Memory B cell (primary cell): Measurements from ENCODE around the gene F12.
A peak's percentile ranks its signal among the peaks of the same experiment; 100 is the strongest.
"Not testable (repeated sequence)": the region's sequence is repeated elsewhere in the genome, so short reads cannot be mapped to it uniquely, and the experiment has no call there.

Source experiments
- ATAC-seq: fragments of 150-1000 bp; cut with Tn5 transposase; 2 replicates; pipeline ENCODE4 v1.10.0; 2021; ENCODE audit warnings: low read depth, mild to moderate bottlenecking, moderate library complexity
- DNase-seq, 2 donors: peaks; one replicate each; pipeline ENCODE4 v3.0.0; 2022; ENCODE audit warnings: low spot score in 2 of 2
- H3K27ac Mint-ChIP-seq: one replicate; pipeline ENCODE4 v1.8.0; 2022; ENCODE audit warnings: mild to moderate bottlenecking, moderate library complexity, mixed read lengths
- H3K27me3 Mint-ChIP-seq: one replicate; pipeline ENCODE4 v1.8.0; 2022; ENCODE audit warnings: mixed read lengths
- H3K36me3 Mint-ChIP-seq: one replicate; pipeline ENCODE4 v1.8.0; 2022; ENCODE audit warnings: mild to moderate bottlenecking, mixed read lengths
- H3K4me1 Mint-ChIP-seq: one replicate; pipeline ENCODE4 v1.8.0; 2022; ENCODE audit warnings: mixed read lengths
- H3K4me3 Mint-ChIP-seq: one replicate; pipeline ENCODE4 v1.8.0; 2022; ENCODE audit warnings: mild to moderate bottlenecking, moderate library complexity, mixed read lengths
- H3K9me3 Mint-ChIP-seq: one replicate; pipeline ENCODE4 v1.8.0; 2022; ENCODE audit warnings: mixed read lengths

F12 gene

DNA sequence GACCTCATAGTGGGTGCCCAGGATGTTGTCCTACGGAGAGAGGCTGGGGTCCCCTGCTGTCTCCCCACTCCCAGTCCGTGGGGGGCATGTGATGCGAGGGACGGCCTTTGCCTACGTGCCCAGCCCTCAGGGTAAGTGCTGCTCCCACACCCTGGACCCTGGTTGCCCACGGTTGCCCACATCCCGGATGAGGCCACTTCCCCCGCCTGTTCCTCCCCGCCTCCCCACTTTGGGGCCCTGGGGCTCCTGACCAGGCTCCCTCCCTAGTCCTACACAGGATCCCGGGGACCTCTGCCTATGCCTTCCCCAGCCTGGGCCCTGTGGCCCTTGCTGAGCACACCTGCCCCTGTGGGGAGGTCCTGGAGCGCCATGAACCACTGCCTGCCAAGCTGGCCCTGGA, 23.6 kb downstream of the F12 start:
- no peaks in the 10 kb centered on the region for H3K9me3 Mint-ChIP-seq
- no peaks in the 10 kb centered on the region for H3K36me3 Mint-ChIP-seq
- H3K4me3 Mint-ChIP-seq, result no peak overlapping the region
- peaks cover 29% of the 10 kb centered on the region for H3K4me1 Mint-ChIP-seq
- ATAC-seq, result no peak
- peaks cover 9% of the 10 kb centered on the region for H3K27me3 Mint-ChIP-seq
- no peak for DNase-seq
- H3K27ac Mint-ChIP-seq, result no peak overlapping the region

- Mint-ChIP-seq H3K36me3 (no peaks in the 10 kb centered on the region), H3K4me1 (peaks cover 23% of the 10 kb centered on the region), H3K27me3 (peaks cover 9% of the 10 kb centered on the region), H3K9me3 (no peaks in the 10 kb centered on the region), H3K4me3 (no peak within 1 kb of the TSS), H3K27ac (no peak within 1 kb of the TSS)
- ATAC-seq (no peak), DNase-seq (no peak)
Observed at GRCh38 chr5:177384134-177384533, 25.2 kb downstream of the F12 start, which contains the start of gene SLC34A1. Gene SLC34A1 (plus strand): TSS chr5:177384434. CDS start chr5:177385742, 1,308 bp downstream.

DNA sequence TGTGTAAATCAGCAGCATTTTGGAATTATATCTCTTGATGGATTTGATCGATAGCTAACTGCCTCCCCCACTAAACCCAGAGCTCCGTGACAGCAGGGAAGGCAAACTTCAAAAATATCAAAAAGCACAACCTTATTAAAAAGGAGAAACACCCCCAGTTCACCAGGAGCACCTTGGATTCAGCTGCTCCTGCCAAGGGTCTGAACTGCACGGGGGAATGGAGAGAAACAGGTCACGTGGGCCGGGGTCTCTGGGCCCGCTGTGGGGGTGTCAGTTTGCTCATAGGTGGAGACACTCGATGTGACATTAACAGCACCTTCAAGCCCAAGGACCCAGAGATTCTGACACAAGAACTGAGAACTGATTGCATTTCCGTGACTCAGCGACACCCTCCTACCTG, 26.2 kb downstream of the F12 start:
- Mint-ChIP-seq H3K4me3 (no peak overlapping the region), H3K36me3 (no peaks in the 10 kb centered on the region), H3K9me3 (no peaks in the 10 kb centered on the region), H3K4me1 (peaks cover 14% of the 10 kb centered on the region), H3K27ac (no peak overlapping the region), H3K27me3 (peaks cover 9% of the 10 kb centered on the region)
- DNase-seq (no peak), ATAC-seq (no peak)

- Mint-ChIP-seq H3K27me3 (peaks cover 9% of the 10 kb centered on the region), H3K4me1 (peaks cover 10% of the 10 kb centered on the region), H3K36me3 (no peaks in the 10 kb centered on the region), H3K4me3 (no peak overlapping the region), H3K9me3 (no peaks in the 10 kb centered on the region), H3K27ac (no peak overlapping the region)
- no peak for DNase-seq
- ATAC-seq, result peak; percentile 37
Observed at GRCh38 chr5:177382423-177383029, 26.8 kb downstream of the F12 start.

- no peak overlapping the region for H3K27ac Mint-ChIP-seq
- DNase-seq (no peak), ATAC-seq (no peak)
- peaks cover 7% of the 10 kb centered on the region for H3K4me1 Mint-ChIP-seq
- H3K9me3 Mint-ChIP-seq, result no peaks in the 10 kb centered on the region
- H3K36me3 Mint-ChIP-seq, result no peaks in the 10 kb centered on the region
- H3K27me3 Mint-ChIP-seq, result peaks cover 9% of the 10 kb centered on the region
- no peak overlapping the region for H3K4me3 Mint-ChIP-seq
Observed at GRCh38 chr5:177380805-177381126, 28.6 kb downstream of the F12 start.

- Mint-ChIP-seq H3K36me3 (no peaks in the 10 kb centered on the region), H3K27me3 (peaks cover 4% of the 10 kb centered on the region), H3K27ac (no peak overlapping the region), H3K4me1 (peaks cover 10% of the 10 kb centered on the region), H3K4me3 (no peak overlapping the region), H3K9me3 (no peaks in the 10 kb centered on the region)
- DNase-seq (no peak), ATAC-seq (no peak)
Observed at GRCh38 chr5:177378884-177379883, 30.2 kb downstream of the F12 start.

GRCh38 chr5:177377851-177378776, 31.2 kb downstream of the F12 start:
- Mint-ChIP-seq H3K4me3 (no peak overlapping the region), H3K4me1 (peaks cover 10% of the 10 kb centered on the region), H3K9me3 (no peaks in the 10 kb centered on the region), H3K36me3 (no peaks in the 10 kb centered on the region), H3K27ac (no peak overlapping the region), H3K27me3 (peaks cover 2% of the 10 kb centered on the region)
- ATAC-seq, result no peak
- no peak for DNase-seq

DNA sequence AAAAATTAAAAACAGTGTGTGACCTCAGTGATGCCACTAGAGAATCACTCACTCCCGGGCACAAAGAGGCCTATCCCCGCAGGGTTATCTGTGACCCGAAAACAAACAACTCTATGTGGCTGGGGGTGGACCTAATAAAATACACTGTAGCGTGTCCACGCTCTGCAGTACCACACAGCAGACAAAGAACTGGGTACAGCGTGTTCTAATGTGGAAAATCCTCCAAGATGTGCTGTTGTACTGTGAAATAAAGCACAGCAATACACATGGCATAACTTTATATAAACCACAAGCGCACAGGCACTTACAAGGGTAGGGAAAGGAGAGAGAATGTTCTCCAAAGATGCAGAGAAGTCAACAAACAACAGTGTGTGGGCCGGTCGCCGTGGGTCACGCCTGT, 33.3 kb downstream of the F12 start:
- peaks cover 26% of the 10 kb centered on the region for H3K4me1 Mint-ChIP-seq
- DNase-seq, result no peak
- H3K4me3 Mint-ChIP-seq, result no peak overlapping the region
- H3K36me3 Mint-ChIP-seq, result peaks cover 2% of the 10 kb centered on the region
- H3K9me3 Mint-ChIP-seq, result no peaks in the 10 kb centered on the region
- H3K27me3 Mint-ChIP-seq, result no peaks in the 10 kb centered on the region
- ATAC-seq, result no peak
- H3K27ac Mint-ChIP-seq, result no peak overlapping the region

- not testable (repeated sequence) for H3K27ac Mint-ChIP-seq, H3K9me3 Mint-ChIP-seq, H3K36me3 Mint-ChIP-seq, H3K4me3 Mint-ChIP-seq, DNase-seq, H3K27me3 Mint-ChIP-seq
- H3K4me1 Mint-ChIP-seq, result peaks cover 26% of the 10 kb centered on the region
- peak; percentile 36 for ATAC-seq
Observed at GRCh38 chr5:177375516-177375915, 33.8 kb downstream of the F12 start.

DNA sequence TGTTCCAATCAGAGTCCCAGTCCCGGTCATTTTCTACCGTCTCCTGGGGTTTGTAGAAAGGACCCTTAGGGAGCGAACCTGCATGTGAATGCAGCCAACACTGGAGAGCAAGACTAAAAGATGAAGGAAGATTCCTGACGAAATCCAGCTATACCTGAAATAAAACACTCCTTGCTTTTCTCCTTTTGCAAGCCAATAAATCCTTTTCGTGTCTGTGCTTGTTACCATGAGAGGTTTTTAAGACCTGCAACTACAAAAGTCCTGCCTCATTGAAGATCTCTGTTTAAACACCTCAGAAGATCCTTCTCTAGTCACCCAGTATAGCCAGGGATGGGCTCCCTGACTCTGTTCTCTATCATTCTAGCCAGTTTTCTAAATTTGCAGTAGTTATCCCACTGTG, 35.2 kb downstream of the F12 start:
- Mint-ChIP-seq H3K4me1 (peaks cover 23% of the 10 kb centered on the region), H3K36me3 (peaks cover 4% of the 10 kb centered on the region), H3K9me3 (no peaks in the 10 kb centered on the region), H3K27ac (no peak overlapping the region), H3K27me3 (no peaks in the 10 kb centered on the region), H3K4me3 (no peak overlapping the region)
- DNase-seq, result no peak
- no peak for ATAC-seq

DNA sequence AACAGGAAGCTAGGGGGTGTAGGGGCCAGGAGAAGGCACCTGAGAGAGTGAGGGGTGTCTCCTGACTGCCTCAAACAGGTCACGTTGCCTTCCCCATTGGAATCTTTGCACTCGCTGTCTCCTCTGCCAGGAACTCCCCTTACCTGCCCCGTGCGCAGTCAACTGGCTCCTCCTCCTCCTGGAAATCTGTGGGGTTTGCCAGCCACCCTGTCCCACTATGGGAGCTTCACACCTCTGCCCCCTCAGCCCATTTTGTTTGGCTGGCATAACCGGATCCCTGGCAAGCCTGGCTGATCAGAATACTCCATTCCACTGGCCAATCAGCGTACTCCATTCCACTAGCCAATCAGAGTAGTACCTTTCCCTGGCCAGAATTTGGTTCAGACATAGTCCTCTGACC, 35.6 kb downstream of the F12 start:
- peaks cover 8% of the 10 kb centered on the region for H3K36me3 Mint-ChIP-seq
- H3K4me1 Mint-ChIP-seq, result peaks cover 26% of the 10 kb centered on the region
- H3K27me3 Mint-ChIP-seq, result no peaks in the 10 kb centered on the region
- H3K9me3 Mint-ChIP-seq, result no peaks in the 10 kb centered on the region
- ATAC-seq (no peak), DNase-seq (no peak)
- H3K4me3 Mint-ChIP-seq, result no peak overlapping the region
- no peak overlapping the region for H3K27ac Mint-ChIP-seq

DNA sequence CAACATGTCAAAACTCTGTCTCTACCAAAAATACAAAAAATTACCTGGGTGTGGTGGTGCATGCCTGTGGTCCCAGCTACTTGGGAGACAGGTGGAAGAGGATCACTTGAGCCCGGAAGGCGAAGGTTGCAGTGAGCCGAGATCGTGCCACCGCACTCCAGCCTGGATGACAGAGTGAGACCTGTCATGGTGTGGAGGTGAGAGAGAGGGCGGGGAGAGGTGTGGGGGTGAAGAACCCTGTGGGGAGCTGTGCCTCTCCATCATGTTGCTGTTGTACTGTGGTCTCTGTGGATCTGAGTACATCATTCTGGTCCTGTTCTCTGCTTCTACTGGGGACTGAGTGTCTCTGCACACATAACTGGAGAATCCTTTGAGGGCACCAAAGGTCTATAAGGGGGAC, 36.5 kb downstream of the F12 start:
- H3K9me3 Mint-ChIP-seq, result no peaks in the 10 kb centered on the region
- peak overlapping the region; percentile 38 for H3K27ac Mint-ChIP-seq
- H3K27me3 Mint-ChIP-seq, result no peaks in the 10 kb centered on the region
- H3K4me3 Mint-ChIP-seq, result no peak overlapping the region
- ATAC-seq, result no peak
- H3K4me1 Mint-ChIP-seq, result peaks cover 32% of the 10 kb centered on the region
- peaks cover 15% of the 10 kb centered on the region for H3K36me3 Mint-ChIP-seq
- DNase-seq, result no peak

GRCh38 chr5:177372034-177372896, 37.1 kb downstream of the F12 start:
- ATAC-seq, result no peak
- Mint-ChIP-seq H3K4me1 (peaks cover 32% of the 10 kb centered on the region), H3K4me3 (no peak overlapping the region), H3K27me3 (no peaks in the 10 kb centered on the region), H3K9me3 (no peaks in the 10 kb centered on the region), H3K36me3 (peaks cover 15% of the 10 kb centered on the region), H3K27ac (peak overlapping the region; percentile 38)
- no peak for DNase-seq
